Common myeloid progenitor, CD34-positive (primary cell): ENCODE measurements around the gene C18orf63.

Source experiments
- CTCF ChIA-PET: fragments of 350-600 bp; sonication (Branson Sonifier 250); formaldehyde crosslinking; loops from one replicate; lab custom pipeline; 2021; ENCODE audit warnings: antibody characterized with exemption; lab: Charles Lee
- POLR2A ChIA-PET: fragments of 350-600 bp; sonication (Branson Sonifier 250); formaldehyde crosslinking; loops from one replicate; lab custom pipeline; 2021; ENCODE audit warnings: antibody characterized with exemption; lab: Charles Lee
- DNase-seq, 3 donors: peaks; one replicate each; pipeline versions ENCODE4 v3.0.0 to v3.0.0-alpha.2; 2013
- H3K27ac ChIP-seq, 2 experiments: 1 replicate in 1 of 2; 2 replicates in 1 of 2; pipeline ENCODE4 v1.7.0; 2013; ENCODE audit warnings: inconsistent platforms in 2 of 2, low read length in 2 of 2, mild to moderate bottlenecking in 2 of 2, low read depth in 1 of 2, moderate library complexity in 1 of 2; ENCODE audit not compliant: severe bottlenecking in 2 of 2, insufficient read depth in 1 of 2, poor library complexity in 1 of 2
- H3K27me3 ChIP-seq, 5 experiments: replicated peaks in 2 of 5; 1 replicate in 3 of 5; 2 replicates in 2 of 5; pipeline versions ENCODE4 v1.6.1 to v1.7.0; 2013; ENCODE audit warnings: low read length in 4 of 5, mild to moderate bottlenecking in 2 of 5, moderate library complexity in 2 of 5, inconsistent platforms in 1 of 5; ENCODE audit not compliant: insufficient read depth in 5 of 5, control insufficient read depth in 4 of 5
- H3K36me3 ChIP-seq, 4 experiments: 1 replicate in 2 of 4; 2 replicates in 2 of 4; pipeline versions ENCODE4 v1.6.1 to v1.7.0; 2013; ENCODE audit warnings: low read length in 3 of 4, control low read depth in 1 of 4, mild to moderate bottlenecking in 1 of 4; ENCODE audit not compliant: control insufficient read depth in 4 of 4, insufficient read depth in 4 of 4
- H3K4me1 ChIP-seq, 4 experiments: 1 replicate in 3 of 4; 2 replicates in 1 of 4; pipeline versions ENCODE4 v1.6.1 to v1.7.1; 2013; ENCODE audit warnings: low read length in 3 of 4, mild to moderate bottlenecking in 3 of 4, control low read depth in 1 of 4, inconsistent platforms in 1 of 4, moderate library complexity in 1 of 4; ENCODE audit not compliant: control insufficient read depth in 4 of 4, insufficient read depth in 4 of 4; ENCODE audit errors: control extremely low read depth in 1 of 4
- H3K4me3 ChIP-seq, 7 experiments: 1 replicate in 4 of 7; 2 replicates in 3 of 7; pipeline versions ENCODE4 v1.5.1 to v1.7.0; 2013; ENCODE audit warnings: mild to moderate bottlenecking in 7 of 7, low read length in 6 of 7, moderate library complexity in 6 of 7, inconsistent platforms in 2 of 7, low read depth in 2 of 7, control low read depth in 1 of 7; ENCODE audit not compliant: insufficient read depth in 4 of 7, control insufficient read depth in 1 of 7; ENCODE audit errors: extremely low read depth in 1 of 7
- H3K9me3 ChIP-seq, 5 experiments: 1 replicate in 4 of 5; 2 replicates in 1 of 5; pipeline versions ENCODE4 v1.6.1 to v1.7.1; 2013; ENCODE audit warnings: low read length in 4 of 5, mild to moderate bottlenecking in 2 of 5, inconsistent platforms in 1 of 5, low read depth in 1 of 5, moderate library complexity in 1 of 5; ENCODE audit not compliant: control insufficient read depth in 4 of 5, insufficient read depth in 2 of 5; ENCODE audit errors: control extremely low read depth in 1 of 5
- WGBS: methylation state at CpG from one replicate; pipeline ENCODE4 v1.1.5; 2013; ENCODE audit not compliant: insufficient coverage; 5-methylcytosine and 5-hydroxymethylcytosine counted together

Gene C18orf63

DNA sequence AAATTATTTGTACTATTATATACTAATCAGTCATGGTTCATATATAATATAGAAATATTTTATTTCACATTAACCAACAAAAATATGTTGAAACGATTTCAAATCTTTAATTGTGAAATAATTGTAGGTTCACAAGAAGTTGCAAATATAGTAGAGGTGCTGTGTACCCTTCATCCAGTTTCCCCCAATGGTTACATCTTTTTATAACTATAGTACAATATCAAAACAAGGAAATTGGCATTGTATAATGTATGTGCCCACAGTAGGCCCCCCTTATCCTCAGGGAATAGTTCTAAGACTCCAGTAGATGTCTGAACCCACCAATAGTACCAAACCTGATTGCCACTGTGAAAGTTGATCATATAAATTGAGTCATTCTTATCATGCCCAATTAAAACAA, 16.5 kb upstream of the C18orf63 start:
- CTCF ChIA-PET = interaction anchor here (1.5 kb wide), 1 partner anchor 16 kb away, joined by 3 read pairs; the partner anchor contains the start of gene C18orf63
- no CpG with 5 or more reads among the region's 1 CpG for WGBS

DNA sequence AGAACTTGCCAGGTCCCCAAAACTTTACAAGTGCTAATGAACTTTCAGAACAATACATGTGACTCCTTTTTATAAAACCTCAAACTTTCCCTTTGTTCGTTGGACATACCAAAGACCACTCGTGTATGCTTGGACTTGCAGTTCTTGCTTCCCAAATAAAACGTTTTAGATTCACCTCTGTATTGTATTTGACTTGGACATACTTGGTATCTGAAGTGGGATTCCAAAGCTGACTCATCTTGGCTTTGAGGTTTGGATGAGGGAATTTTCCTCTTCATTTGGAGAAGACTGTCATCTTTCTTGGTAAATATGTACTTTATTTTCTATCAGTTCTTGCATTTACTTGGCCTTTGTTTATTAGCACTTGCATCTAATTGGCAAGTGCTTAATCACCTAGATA, 15.9 kb upstream of the C18orf63 start:
- H3K9me3 ChIP-seq = no peaks in the 10 kb centered on the region
- no peaks in the 10 kb centered on the region for H3K4me1 ChIP-seq
- ChIA-PET POLR2A (no interaction called here), CTCF (interaction anchor here (1.3 kb wide), 1 partner anchor 48 kb away, joined by 5 read pairs; no protein-coding TSS in a partner anchor)
- no peaks in the 10 kb centered on the region for H3K36me3 ChIP-seq
- no peak overlapping the region for H3K27ac ChIP-seq
- no peaks in the 10 kb centered on the region for H3K27me3 ChIP-seq
- DNase-seq = no peak
- H3K4me3 ChIP-seq = no peak overlapping the region
- WGBS = 100% methylated on average over 1 of the region's 3 CpGs

More for the DNA sequence above, 16.5 kb upstream of the C18orf63 start:
- Histone ChIP-seq H3K27me3 (no peaks in the 10 kb centered on the region), H3K4me1 (no peaks in the 10 kb centered on the region), H3K36me3 (no peaks in the 10 kb centered on the region), H3K4me3 (no peak overlapping the region), H3K9me3 (peaks cover 0 to 2% (median 0%) of the 10 kb centered on the region in 5 experiments), H3K27ac (no peak overlapping the region)
- POLR2A ChIA-PET = no interaction called here
- no peak for DNase-seq

DNA sequence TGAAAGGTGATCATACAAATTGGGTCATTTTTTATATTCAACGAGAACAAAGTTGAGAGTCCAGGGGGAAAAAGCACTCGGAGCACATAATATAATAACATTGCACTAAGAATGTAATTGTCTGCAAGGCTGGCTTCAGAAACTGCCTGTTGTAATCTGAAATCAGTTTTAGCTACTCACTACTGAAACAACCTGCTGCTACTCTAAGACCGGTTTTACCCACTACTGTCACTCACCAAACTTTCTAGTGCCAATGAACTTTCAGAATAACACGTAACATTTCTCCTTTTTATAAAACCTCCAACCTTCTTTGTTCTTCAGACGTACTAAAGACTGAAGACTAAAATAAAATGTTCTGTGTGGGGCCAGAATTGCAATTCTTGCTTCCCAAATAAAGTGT, 12.3 kb upstream of the C18orf63 start:
- no peak overlapping the region for H3K27ac ChIP-seq
- 86% methylated on average over 1 of the region's 5 CpGs for WGBS
- ChIA-PET CTCF (no interaction called here), POLR2A (no interaction called here)
- H3K9me3 ChIP-seq = no peaks in the 10 kb centered on the region
- no peaks in the 10 kb centered on the region for H3K36me3 ChIP-seq
- no peak for DNase-seq
- no peaks in the 10 kb centered on the region for H3K4me1 ChIP-seq
- H3K27me3 ChIP-seq = no peaks in the 10 kb centered on the region
- no peak overlapping the region for H3K4me3 ChIP-seq

DNA sequence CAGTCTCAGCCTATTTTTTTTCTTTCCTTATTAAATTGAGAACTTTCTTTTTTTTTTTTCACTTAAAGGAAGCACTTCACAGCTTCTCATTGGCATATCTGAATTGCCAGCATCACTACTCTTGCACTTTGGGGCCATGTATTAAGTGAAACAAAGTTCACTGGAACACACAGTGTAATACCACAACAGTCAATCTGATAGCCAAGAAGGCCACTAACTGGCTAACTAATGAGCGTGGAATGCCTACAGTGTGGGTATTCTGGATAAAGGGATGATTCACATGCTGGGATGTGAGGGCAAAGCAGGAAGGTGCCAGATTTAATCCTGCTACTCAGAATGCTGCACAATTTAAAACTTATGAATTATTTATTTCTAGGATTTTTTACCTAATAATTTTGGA, 11.7 kb upstream of the C18orf63 start:
- H3K4me1 ChIP-seq = no peaks in the 10 kb centered on the region
- no peaks in the 10 kb centered on the region for H3K27me3 ChIP-seq
- ChIA-PET POLR2A (no interaction called here), CTCF (interaction anchor here (0.6 kb wide), 1 partner anchor 236 kb away, joined by 3 read pairs; no protein-coding TSS in a partner anchor)
- no peaks in the 10 kb centered on the region for H3K9me3 ChIP-seq
- DNase-seq = no peak
- H3K27ac ChIP-seq = no peak overlapping the region
- WGBS = no CpG with 5 or more reads among the region's 1 CpG
- H3K36me3 ChIP-seq = no peaks in the 10 kb centered on the region
- no peak overlapping the region for H3K4me3 ChIP-seq

DNA sequence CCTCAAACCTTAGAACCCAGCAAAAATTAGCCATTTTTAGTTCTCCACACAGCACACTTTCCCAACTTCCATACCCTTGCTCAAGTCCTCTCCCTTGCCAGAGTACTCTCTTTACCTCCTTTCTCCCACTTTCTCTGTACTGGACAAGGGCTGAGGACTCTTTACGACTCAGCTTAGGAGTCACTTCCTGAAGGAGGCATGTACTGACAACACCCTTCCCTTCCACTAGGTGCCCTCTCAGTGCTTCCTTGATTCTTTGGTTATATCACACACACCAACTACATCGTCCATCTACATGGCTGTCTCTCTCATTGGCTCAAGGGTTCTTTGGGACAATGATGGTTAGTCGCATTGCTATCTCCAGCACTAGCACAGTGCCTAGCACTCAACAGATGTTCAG, 5.2 kb upstream of the C18orf63 start:
- ChIA-PET CTCF (interaction anchor here (1.1 to 1.3 kb wide), 2 partner anchors 32 to 242 kb away, joined by 3 read pairs; no protein-coding TSS in a partner anchor), POLR2A (no interaction called here)
- no peak overlapping the region for H3K4me3 ChIP-seq
- no peaks in the 10 kb centered on the region for H3K27me3 ChIP-seq
- no peaks in the 10 kb centered on the region for H3K9me3 ChIP-seq
- H3K36me3 ChIP-seq = no peaks in the 10 kb centered on the region
- peak in 2 of 3 donors; percentile 46 to 50 for DNase-seq
- H3K4me1 ChIP-seq = no peaks in the 10 kb centered on the region
- H3K27ac ChIP-seq = no peak overlapping the region
- 10% methylated on average over 2 of the region's 3 CpGs for WGBS

DNA sequence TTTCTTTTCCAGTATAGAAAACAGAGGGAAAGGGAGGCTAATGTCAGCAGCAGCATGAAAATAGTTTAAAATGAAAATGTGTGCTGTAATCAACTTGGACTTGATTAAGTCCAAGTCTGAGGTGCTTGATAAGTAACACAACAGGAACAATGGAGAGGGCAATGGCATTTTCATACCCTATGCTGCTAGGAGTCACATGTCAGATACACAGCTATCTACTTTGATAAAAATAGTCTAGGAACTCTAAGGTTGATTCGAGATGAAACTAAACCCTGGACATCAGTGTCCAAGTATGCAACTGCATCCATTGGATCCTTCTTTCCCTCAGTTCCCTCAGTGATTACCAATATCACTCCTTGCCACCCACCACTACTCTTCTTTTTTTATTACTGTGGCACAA, 4.6 kb upstream of the C18orf63 start:
- 100% methylated on average over 1 of the region's 1 CpG for WGBS
- no peak overlapping the region for H3K27ac ChIP-seq
- ChIA-PET CTCF (interaction anchor here (1.1 to 1.3 kb wide), 2 partner anchors 31 to 241 kb away, joined by 3 read pairs; no protein-coding TSS in a partner anchor), POLR2A (no interaction called here)
- H3K4me3 ChIP-seq = no peak overlapping the region
- H3K9me3 ChIP-seq = no peaks in the 10 kb centered on the region
- H3K36me3 ChIP-seq = no peaks in the 10 kb centered on the region
- no peaks in the 10 kb centered on the region for H3K27me3 ChIP-seq
- DNase-seq = no peak
- no peaks in the 10 kb centered on the region for H3K4me1 ChIP-seq

DNA sequence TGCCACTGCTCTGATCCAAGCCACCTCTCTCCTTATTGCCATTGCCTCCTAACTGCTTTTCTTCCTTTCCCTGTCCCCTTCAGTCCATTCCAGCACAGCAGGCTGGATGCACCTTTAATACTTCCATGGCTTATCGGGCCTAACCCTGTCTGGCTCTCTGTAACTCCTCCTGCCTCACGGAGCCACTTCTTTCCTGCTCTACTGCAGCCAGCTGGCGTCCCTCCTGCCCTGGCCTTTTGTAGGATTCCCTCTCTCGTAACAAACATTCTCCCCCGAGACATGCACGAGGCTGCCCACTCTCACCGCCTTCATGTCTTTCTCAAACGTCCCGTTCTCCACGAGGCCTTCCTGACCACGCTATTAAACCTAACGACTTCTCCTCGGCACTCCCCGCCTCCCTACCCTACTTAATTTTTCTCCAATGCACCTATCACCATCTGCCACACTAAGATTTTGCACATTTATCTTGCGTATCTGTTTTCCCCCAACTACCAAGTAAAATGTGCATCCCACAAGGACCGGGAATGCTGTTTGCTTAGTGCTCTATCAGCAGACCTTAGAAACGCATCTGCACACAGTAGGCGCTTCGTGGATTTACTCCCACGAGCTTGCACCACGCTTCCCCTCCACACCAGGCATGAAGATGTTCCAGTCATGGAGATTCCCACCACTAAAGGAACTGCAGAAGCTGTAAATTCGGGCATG, 728 bp upstream of the C18orf63 start:
- POLR2A ChIA-PET = no interaction called here
- Histone ChIP-seq H3K4me1 (no peaks in the 10 kb centered on the region), H3K4me3 (no peak overlapping the region)

More for the DNA sequence above, 728 bp upstream of the C18orf63 start:
- no peak overlapping the region for H3K27ac ChIP-seq
- 95% methylated on average over 21 of the region's 22 CpGs for whole genome bisulfite sequencing
- no peaks in the 10 kb centered on the region for H3K36me3 ChIP-seq
- no peak for DNase-seq
- H3K27me3 ChIP-seq = no peaks in the 10 kb centered on the region
- H3K9me3 ChIP-seq = peaks cover 0 to 2% (median 0%) of the 10 kb centered on the region in 5 experiments
- CTCF ChIA-PET = interaction anchor here (1.0 to 1.1 kb wide), 2 partner anchors 16 to 24 kb away, joined by 3 read pairs; no protein-coding TSS in a partner anchor
